Jurkat, Clone E6-1 (cell line): ENCODE data around the gene KIAA1549.
"Not testable (repeated sequence)": the region's sequence is repeated elsewhere in the genome, so short reads cannot be mapped to it uniquely, and the experiment has no call there.

ENCODE experiments used
- DNase-seq: peaks from one replicate; pipeline ENCODE4 v3.0.0-alpha.2; 2011; ENCODE audit warnings: low read depth, low spot score
- H3K4me3 ChIP-seq: 2 replicates; pipeline ENCODE4 v1.5.1; 2011; ENCODE audit warnings: mild to moderate bottlenecking, low read length, control low read depth, moderate library complexity

Gene KIAA1549

GRCh38 chr7:138951953-138952352, 29.2 kb downstream of the KIAA1549 start:
- no peak overlapping the region for H3K4me3 ChIP-seq
- no peak for DNase-seq

GRCh38 chr7:138949421-138950088, 31.6 kb downstream of the KIAA1549 start:
- H3K4me3 ChIP-seq = no peak overlapping the region
- no peak for DNase-seq

- no peak for DNase-seq
Measured at GRCh38 chr7:138948403-138948802, 32.8 kb downstream of the KIAA1549 start.

GRCh38 chr7:138945821-138946220, 35.4 kb downstream of the KIAA1549 start:
- no peak for DNase-seq
- H3K4me3 ChIP-seq = no peak overlapping the region

More at GRCh38 chr7:138948403-138948802, 32.8 kb downstream of the KIAA1549 start:
- no peak overlapping the region for H3K4me3 ChIP-seq

GRCh38 chr7:138945154-138945553, 36.0 kb downstream of the KIAA1549 start:
- no peak for DNase-seq

GRCh38 chr7:138944592-138944991, 36.6 kb downstream of the KIAA1549 start:
- no peak overlapping the region for H3K4me3 ChIP-seq
- no peak for DNase-seq

More at GRCh38 chr7:138945154-138945553, 36.0 kb downstream of the KIAA1549 start:
- no peak overlapping the region for H3K4me3 ChIP-seq

GRCh38 chr7:138943061-138943460, 38.1 kb downstream of the KIAA1549 start:
- DNase-seq = no peak
- H3K4me3 ChIP-seq = no peak overlapping the region

GRCh38 chr7:138941545-138941944, 39.6 kb downstream of the KIAA1549 start:
- H3K4me3 ChIP-seq = no peak overlapping the region
- no peak for DNase-seq

- H3K4me3 ChIP-seq, DNase-seq: not testable (repeated sequence)
Measured at GRCh38 chr7:138940602-138941001, 40.6 kb downstream of the KIAA1549 start.

- DNase-seq = no peak
- H3K4me3 ChIP-seq = no peak overlapping the region
Measured at GRCh38 chr7:138937484-138937883, 43.7 kb downstream of the KIAA1549 start.

GRCh38 chr7:138935465-138936011, 45.7 kb downstream of the KIAA1549 start:
- no peak for DNase-seq
- no peak overlapping the region for H3K4me3 ChIP-seq

GRCh38 chr7:138934861-138935260, 46.3 kb downstream of the KIAA1549 start:
- DNase-seq = no peak
- H3K4me3 ChIP-seq = no peak overlapping the region

GRCh38 chr7:138934367-138934766, 46.8 kb downstream of the KIAA1549 start:
- DNase-seq = no peak
- no peak overlapping the region for H3K4me3 ChIP-seq

GRCh38 chr7:138932870-138933269, 48.3 kb downstream of the KIAA1549 start:
- no peak for DNase-seq
- H3K4me3 ChIP-seq = no peak overlapping the region

GRCh38 chr7:138932427-138932826, 48.8 kb downstream of the KIAA1549 start:
- no peak for DNase-seq

GRCh38 chr7:138929969-138930368, 51.2 kb downstream of the KIAA1549 start:
- H3K4me3 ChIP-seq = no peak overlapping the region
- no peak for DNase-seq

More at GRCh38 chr7:138932427-138932826, 48.8 kb downstream of the KIAA1549 start:
- no peak overlapping the region for H3K4me3 ChIP-seq

- no peak overlapping the region for H3K4me3 ChIP-seq
- DNase-seq = no peak
Measured at GRCh38 chr7:138926241-138926612, 55.0 kb downstream of the KIAA1549 start.

GRCh38 chr7:138924501-138925225, 56.5 kb downstream of the KIAA1549 start:
- H3K4me3 ChIP-seq = no peak overlapping the region
- no peak for DNase-seq

GRCh38 chr7:138921277-138921676, 59.9 kb downstream of the KIAA1549 start:
- DNase-seq = no peak
- no peak overlapping the region for H3K4me3 ChIP-seq

- peak; percentile 61 for DNase-seq
Measured at GRCh38 chr7:138919911-138920310, 61.3 kb downstream of the KIAA1549 start.

More at GRCh38 chr7:138919911-138920310, 61.3 kb downstream of the KIAA1549 start:
- no peak overlapping the region; the same call in 1 of the 2 replicates for H3K4me3 ChIP-seq
